ENCODE results near the gene CSTPP1.

GRCh38 chr11:46970913-46971625, 34.5 kb downstream of the CSTPP1 start:
- no peak for TF ChIP-seq CTCF (IDR thresholded peaks at IDR 0.05 in 4 of 5, conservative IDR thresholded peaks at IDR 0.05 in 1 of 5)
- no peak for TF ChIP-seq POLR2A (IDR thresholded peaks at IDR 0.05)

Data from gastrocnemius medialis (tissue), 4 donors.